Measurements from ENCODE around the gene SMAD2. TPM values are rescaled to one million over a fixed set of nuclear protein-coding genes. Genes with fewer than 3 reads are reported as not detected.

Gene SMAD2
- total and polyA plus RNA-seq, 2 of the 8 experiments (the other 6 are each of a cell fraction or from before 2014, with no cell fraction given) = 28.4 to 124 TPM

DNA sequence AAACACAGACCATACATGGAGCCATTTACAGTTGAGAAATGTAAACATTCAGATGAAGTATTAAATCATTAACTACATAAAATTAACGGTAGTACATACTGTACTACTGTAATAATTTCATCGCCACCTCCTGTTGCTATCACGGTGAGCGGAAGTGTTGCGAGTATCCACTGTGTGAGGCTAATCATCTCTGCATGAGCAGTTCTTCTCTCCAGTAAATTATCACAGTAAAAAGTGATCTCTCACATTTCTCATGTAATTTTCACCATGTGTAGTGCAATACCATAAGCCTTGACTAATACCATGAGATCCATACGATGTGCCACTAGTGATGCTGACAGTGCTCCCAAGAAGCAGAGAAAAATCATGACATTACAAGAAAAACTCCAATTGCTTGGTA, 21.9 kb downstream of the SMAD2 start:
- no peak overlapping the region for H3K9ac ChIP-seq (replicated peaks in 1 of 4; ENCODE audit: extremely low read depth in 1 of 4, low read depth in 3 of 4, low read length in 3 of 4)
- no peak overlapping the region for H2BK20ac ChIP-seq (ENCODE audit: low read length)
- no peak overlapping the region for H2AFZ ChIP-seq (ENCODE audit: low read length)
- no peak overlapping the region for H4K91ac ChIP-seq (replicated peaks; ENCODE audit: insufficient read length, low read length)
- H3K79me2 ChIP-seq (ENCODE audit: control insufficient read depth in 1 of 2, insufficient read depth in 2 of 2, low read length in 2 of 2) = peaks cover 36 to 100% of the 10 kb centered on the region in 2 experiments
- no peak overlapping the region for H3K4me3 ChIP-seq (ENCODE audit: extremely low read depth in 1 of 4, insufficient read depth in 2 of 4, low read depth in 3 of 4, low read length in 4 of 4)
- no peak overlapping the region for H2BK5ac ChIP-seq (ENCODE audit: low read depth, low read length)
- no peak overlapping the region for H3K4ac ChIP-seq (replicated peaks; ENCODE audit: insufficient read length, low read depth, low read length)
- H3K14ac ChIP-seq (ENCODE audit: insufficient read length) = no peak overlapping the region
- no peak overlapping the region for H4K8ac ChIP-seq (ENCODE audit: extremely low read depth, insufficient read depth, low read length)
- H2BK15ac ChIP-seq (ENCODE audit: low read length) = no peak overlapping the region
- FAIRE-seq (no peak), DNase-seq (ENCODE audit: low read depth in 1 of 2, low spot score in 2 of 2) (no peak)
- no peak overlapping the region for H3K4me2 ChIP-seq (ENCODE audit: insufficient read depth in 1 of 2, low read depth in 2 of 2, low read length in 2 of 2)
- no peak overlapping the region for H2BK120ac ChIP-seq (replicated peaks; ENCODE audit: low read depth, low read length)
- no peak overlapping the region for H4K5ac ChIP-seq (ENCODE audit: insufficient read length, low read depth, low read length)
- no peak overlapping the region for H2AK5ac ChIP-seq (ENCODE audit: low read depth, low read length)
- no peak overlapping the region for H3K27ac ChIP-seq (ENCODE audit: low read depth, low read length)
- H2BK12ac ChIP-seq (ENCODE audit: low read depth, low read length) = no peak overlapping the region
- WGBS, 2 experiments (ENCODE audit: extremely low coverage in 1 of 2, insufficient coverage in 1 of 2, insufficient read length in 1 of 2, insufficient replicate concordance in 2 of 2, low coverage in 1 of 2, low lambda C conversion rate in 2 of 2, missing lambda C conversion rate in 1 of 2) = 91% methylated on average over 6 of the region's 6 CpGs; no CpG with 5 or more reads in 1 of the 2 experiments
- H3K56ac ChIP-seq (replicated peaks; ENCODE audit: insufficient read length, low read depth, low read length) = no peak overlapping the region
- no peak overlapping the region for H3K18ac ChIP-seq (ENCODE audit: extremely low read depth, low read length)
- H3K36me3 ChIP-seq (ENCODE audit: control insufficient read depth in 2 of 4, insufficient read depth in 4 of 4, low read length in 3 of 4) = peaks cover 0 to 9% (median 4%) of the 10 kb centered on the region in 4 experiments; a peak in 3 of 8 replicates
- CTCF ChIA-PET (ENCODE audit: partially characterized antibody) = interaction anchor here (1.0 to 1.2 kb wide), 2 partner anchors 99 to 136 kb away, joined by 3 read pairs; no protein-coding TSS in a partner anchor
- peaks cover 12% of the 10 kb centered on the region for H3K79me1 ChIP-seq (ENCODE audit: low read depth, low read length)
- H4K20me1 ChIP-seq (replicated peaks in 1 of 2; ENCODE audit: control insufficient read depth in 1 of 2, insufficient read depth in 2 of 2, low read length in 2 of 2) = peaks cover 10 to 20% of the 10 kb centered on the region in 2 experiments
- H3K9me3 ChIP-seq (ENCODE audit: insufficient read depth in 2 of 2, low read depth in 1 of 2, low read length in 1 of 2) = peaks cover 4 to 10% of the 10 kb centered on the region in 2 experiments; a peak in 3 of 4 replicates
- no peaks in the 10 kb centered on the region for H3K23me2 ChIP-seq (ENCODE audit: low read depth, low read length)
- no peaks in the 10 kb centered on the region for H3K27me3 ChIP-seq (replicated peaks in 1 of 4; ENCODE audit: control insufficient read depth in 3 of 4, extremely low read depth in 1 of 4, insufficient read depth in 3 of 4, low read length in 3 of 4)
- POLR2A ChIA-PET (ENCODE audit: partially characterized antibody) = interaction anchor here (1.0 kb wide), 1 partner anchor 9 kb away, joined by 4 read pairs; no protein-coding TSS in a partner anchor
- no peak overlapping the region for H3K23ac ChIP-seq (ENCODE audit: insufficient read length)
- H3K4me1 ChIP-seq (replicated peaks in 1 of 4; ENCODE audit: control insufficient read depth in 3 of 4, insufficient read depth in 4 of 4, low read length in 3 of 4) = peaks cover 3 to 16% (median 7%) of the 10 kb centered on the region in 4 experiments; a peak in 6 of 7 replicates
- no peak for TF ChIP-seq GABPA (IDR thresholded peaks at IDR 0.05; ENCODE audit: borderline replicate concordance, insufficient read depth, low read length)
- TF ChIP-seq MAFK (IDR thresholded peaks at IDR 0.05; ENCODE audit: low read depth, low read length) = no peak
- no peak for TF ChIP-seq NRF1 (IDR thresholded peaks at IDR 0.05; ENCODE audit: low read depth, low read length)
- no peak for TF ChIP-seq NANOG (IDR thresholded peaks at IDR 0.05; ENCODE audit: insufficient read depth, low read depth, low read length, poor library complexity, severe bottlenecking)
- TF ChIP-seq, protein P1, sequence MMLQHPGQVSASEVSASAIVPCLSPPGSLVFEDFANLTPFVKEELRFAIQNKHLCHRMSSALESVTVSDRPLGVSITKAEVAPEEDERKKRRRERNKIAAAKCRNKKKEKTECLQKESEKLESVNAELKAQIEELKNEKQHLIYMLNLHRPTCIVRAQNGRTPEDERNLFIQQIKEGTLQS (IDR thresholded peaks at IDR 0.05; ENCODE audit: insufficient read depth, low read depth, low read length) = no peak
- no peak for TF ChIP-seq PHF8 (conservative IDR thresholded peaks at IDR 0.05; ENCODE audit: low read depth, low read length)
- no peak for TF ChIP-seq JUND (IDR thresholded peaks at IDR 0.05; ENCODE audit: low read length)
- TF ChIP-seq, protein P2, sequence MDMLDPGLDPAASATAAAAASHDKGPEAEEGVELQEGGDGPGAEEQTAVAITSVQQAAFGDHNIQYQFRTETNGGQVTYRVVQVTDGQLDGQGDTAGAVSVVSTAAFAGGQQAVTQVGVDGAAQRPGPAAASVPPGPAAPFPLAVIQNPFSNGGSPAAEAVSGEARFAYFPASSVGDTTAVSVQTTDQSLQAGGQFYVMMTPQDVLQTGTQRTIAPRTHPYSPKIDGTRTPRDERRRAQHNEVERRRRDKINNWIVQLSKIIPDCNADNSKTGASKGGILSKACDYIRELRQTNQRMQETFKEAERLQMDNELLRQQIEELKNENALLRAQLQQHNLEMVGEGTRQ (IDR thresholded peaks at IDR 0.05; ENCODE audit: low read length) = no peak
- no peak for TF ChIP-seq SAP30 (IDR thresholded peaks at IDR 0.05; ENCODE audit: insufficient read depth, insufficient replicate concordance, low read length)
- no peak for TF ChIP-seq POLR2AphosphoS5 (IDR thresholded peaks at IDR 0.05; ENCODE audit: low read depth, low read length)
- TF ChIP-seq EZH2 (IDR thresholded peaks at IDR 0.05; ENCODE audit: low read depth, low read length, severe bottlenecking) = no peak
- TF ChIP-seq SUZ12 (IDR thresholded peaks at IDR 0.05; ENCODE audit: low read length) = no peak
